K562 (cell line): ENCODE data around the gene NKX2-8.

Experiments
- YY1 ChIP-seq, 3 experiments: IDR thresholded peaks; 2 replicates each; pipeline ENCODE4 v1.6.1; 2011; ENCODE audit warnings: low read length in 2 of 3, mild to moderate bottlenecking in 2 of 3, moderate library complexity in 2 of 3, borderline replicate concordance in 1 of 3, control low read depth in 1 of 3, low read depth in 1 of 3; ENCODE audit not compliant: insufficient read depth in 3 of 3, insufficient replicate concordance in 2 of 3, control insufficient read depth in 1 of 3, insufficient read length in 1 of 3; ENCODE audit errors: extremely low read depth in 1 of 3
- ZNF408 ChIP-seq: fragments of 250-450 bp; sonication (Bioruptor Pico); IDR thresholded peaks from 2 replicates; pipeline ENCODE4 v1.4.0; 2020; ENCODE audit warnings: low read depth, mild to moderate bottlenecking, moderate library complexity
- TF ChIP-seq, protein P1 (sequence below), 3 experiments: IDR thresholded peaks in 2 of 3; conservative IDR thresholded peaks in 1 of 3; 2 replicates each; pipeline ENCODE4 v1.5.1; 2011 to 2012; ENCODE audit warnings: low read length in 3 of 3, mild to moderate bottlenecking in 3 of 3, control low read depth in 2 of 3, improper control_type of control experiment in 1 of 3, inconsistent platforms in 1 of 3, low read depth in 1 of 3, mixed read lengths in 1 of 3, moderate library complexity in 1 of 3; ENCODE audit not compliant: insufficient read depth in 2 of 3

- TF ChIP-seq, protein P1, sequence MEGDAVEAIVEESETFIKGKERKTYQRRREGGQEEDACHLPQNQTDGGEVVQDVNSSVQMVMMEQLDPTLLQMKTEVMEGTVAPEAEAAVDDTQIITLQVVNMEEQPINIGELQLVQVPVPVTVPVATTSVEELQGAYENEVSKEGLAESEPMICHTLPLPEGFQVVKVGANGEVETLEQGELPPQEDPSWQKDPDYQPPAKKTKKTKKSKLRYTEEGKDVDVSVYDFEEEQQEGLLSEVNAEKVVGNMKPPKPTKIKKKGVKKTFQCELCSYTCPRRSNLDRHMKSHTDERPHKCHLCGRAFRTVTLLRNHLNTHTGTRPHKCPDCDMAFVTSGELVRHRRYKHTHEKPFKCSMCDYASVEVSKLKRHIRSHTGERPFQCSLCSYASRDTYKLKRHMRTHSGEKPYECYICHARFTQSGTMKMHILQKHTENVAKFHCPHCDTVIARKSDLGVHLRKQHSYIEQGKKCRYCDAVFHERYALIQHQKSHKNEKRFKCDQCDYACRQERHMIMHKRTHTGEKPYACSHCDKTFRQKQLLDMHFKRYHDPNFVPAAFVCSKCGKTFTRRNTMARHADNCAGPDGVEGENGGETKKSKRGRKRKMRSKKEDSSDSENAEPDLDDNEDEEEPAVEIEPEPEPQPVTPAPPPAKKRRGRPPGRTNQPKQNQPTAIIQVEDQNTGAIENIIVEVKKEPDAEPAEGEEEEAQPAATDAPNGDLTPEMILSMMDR (IDR thresholded peaks at IDR 0.05 in 2 of 3, conservative IDR thresholded peaks at IDR 0.05 in 1 of 3; ENCODE audit: insufficient read depth in 2 of 3, low read depth in 1 of 3, low read length in 3 of 3): no peak
- no peak for TF ChIP-seq ZNF408
- no peak for TF ChIP-seq YY1 (IDR thresholded peaks at IDR 0.05; ENCODE audit: borderline replicate concordance in 1 of 3, control insufficient read depth in 1 of 3, extremely low read depth in 1 of 3, insufficient read depth in 3 of 3, insufficient read length in 1 of 3, insufficient replicate concordance in 2 of 3, low read depth in 1 of 3, low read length in 2 of 3)
Observed at GRCh38 chr14:36579573-36580140, 2.8 kb downstream of the NKX2-8 start.
